HG02885 (cell line): ENCODE measurements around the gene IGSF23.
"Not testable (repeated sequence)": the region's sequence is repeated elsewhere in the genome, so short reads cannot be mapped to it uniquely, and the experiment has no call there.

ENCODE experiments used
- ATAC-seq: cut with Tn5 transposase; IDR thresholded peaks from one replicate; pipeline ENCODE4 v1.9.1; 2021; ENCODE audit warnings: mild to moderate bottlenecking; ENCODE audit not compliant: unreplicated experiment, poor library complexity

IGSF23 gene

DNA sequence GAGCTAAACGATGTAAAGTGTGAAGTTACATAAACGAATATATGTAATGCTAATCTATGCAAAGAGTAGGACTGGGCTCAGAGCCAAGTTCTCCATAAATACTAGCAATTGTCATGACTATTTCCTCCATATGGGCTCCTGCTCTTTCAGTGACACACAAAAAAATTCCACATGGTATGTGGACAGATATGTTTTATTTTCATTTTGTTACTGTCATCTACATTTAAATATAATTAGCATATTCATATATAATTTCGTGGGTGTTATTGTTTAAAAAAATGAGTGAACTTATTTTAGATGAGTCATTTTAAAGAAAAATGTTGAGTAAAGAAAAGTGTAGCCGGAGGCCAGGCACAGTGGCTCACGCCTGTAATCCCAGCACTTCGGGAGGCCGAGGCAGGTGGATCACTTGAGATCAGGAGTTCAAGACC is 5.0 kb upstream of the IGSF23 start:
- no peak for ATAC-seq

GRCh38 chr19:44609219-44609618 is 4.1 kb upstream of the IGSF23 start:
- ATAC-seq = no peak

GRCh38 chr19:44610497-44610896 is 2.9 kb upstream of the IGSF23 start:
- not testable (repeated sequence) for ATAC-seq

- ATAC-seq = no peak
Observed at GRCh38 chr19:44611812-44612295, 1.5 kb upstream of the IGSF23 start.

- ATAC-seq = no peak
Observed at GRCh38 chr19:44614313-44614712, 950 bp downstream of the IGSF23 start.

GRCh38 chr19:44615863-44616247 is 2.5 kb downstream of the IGSF23 start:
- no peak for ATAC-seq

DNA sequence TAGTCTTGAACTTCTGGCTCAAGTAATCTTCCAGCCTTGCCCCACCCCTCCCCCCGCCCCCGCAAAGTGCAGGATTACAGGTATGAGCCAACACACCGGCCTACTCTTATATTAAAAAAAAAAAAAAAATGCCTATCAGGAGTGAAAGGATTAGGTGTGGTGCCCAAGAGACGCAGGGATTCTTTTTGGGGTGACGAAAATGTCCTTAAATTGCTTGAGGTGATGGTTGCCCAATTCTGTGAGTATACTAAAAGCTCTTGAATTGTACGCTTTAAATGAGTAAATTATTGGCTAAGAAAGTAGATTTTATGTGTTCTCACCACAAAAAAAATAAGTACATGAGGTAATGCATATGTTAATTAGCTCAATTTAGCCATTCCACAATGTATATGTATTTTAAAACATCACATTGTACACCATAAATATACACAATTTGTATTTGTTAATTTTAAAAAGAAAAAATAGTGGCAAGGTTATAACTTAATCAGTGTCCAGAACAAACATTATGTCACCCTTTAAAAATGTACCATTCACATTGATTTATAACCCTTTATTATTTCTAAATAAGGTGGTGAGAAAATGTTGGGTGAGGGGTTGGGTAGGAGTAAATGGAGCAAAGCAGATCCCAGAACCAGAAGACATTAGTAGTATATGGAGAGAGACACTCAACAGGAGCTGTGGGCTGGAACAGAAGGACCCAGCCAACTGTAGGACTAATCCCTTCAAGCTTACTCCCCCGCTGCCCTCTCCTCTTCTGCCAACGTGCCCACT is 3.9 kb downstream of the IGSF23 start:
- ATAC-seq = no peak

GRCh38 chr19:44618640-44619357 is 5.4 kb downstream of the IGSF23 start:
- no peak for ATAC-seq

DNA sequence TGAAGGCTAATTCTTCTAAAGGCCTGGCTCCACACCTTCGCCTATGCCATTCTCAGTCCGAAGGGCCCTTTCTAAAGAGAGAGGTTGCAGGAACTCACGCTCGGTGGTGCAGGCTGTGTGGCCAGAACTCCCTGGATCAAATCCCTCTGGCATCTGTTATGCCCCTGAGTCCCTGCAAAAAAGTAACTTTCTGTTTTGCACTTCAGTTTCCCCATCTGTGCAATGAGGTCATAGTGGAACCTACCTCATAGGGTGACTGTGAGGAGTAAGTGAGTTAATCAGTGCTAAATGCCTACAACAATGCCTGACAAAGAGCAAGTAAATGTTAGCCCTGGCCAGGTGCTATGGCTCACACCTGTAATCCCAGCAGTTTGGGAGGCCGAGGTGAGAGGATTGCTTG is 7.3 kb downstream of the IGSF23 start:
- ATAC-seq = no peak

DNA sequence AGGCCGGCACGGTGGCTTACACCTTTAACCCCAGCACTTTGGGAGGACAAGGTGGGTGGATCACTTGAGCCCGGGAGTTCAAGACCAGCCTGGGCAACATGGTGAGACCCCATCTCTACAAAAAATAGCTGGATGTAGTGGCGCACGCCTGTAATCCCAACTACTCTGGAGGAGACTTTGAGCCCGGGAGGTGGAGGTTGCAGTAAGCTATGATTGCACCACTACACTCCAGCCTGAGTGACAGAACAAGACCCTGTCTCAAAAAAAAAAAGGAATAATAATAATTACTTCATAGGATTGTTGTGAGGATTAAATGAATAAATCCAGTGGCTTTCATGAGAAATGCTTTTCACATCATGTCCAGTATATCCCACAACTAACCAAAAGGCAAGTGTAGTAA is 8.0 kb downstream of the IGSF23 start:
- ATAC-seq = no peak

GRCh38 chr19:44623080-44623479 is 9.7 kb downstream of the IGSF23 start:
- no peak for ATAC-seq

- no peak for ATAC-seq
Observed at GRCh38 chr19:44623626-44624025, 10.3 kb downstream of the IGSF23 start.

GRCh38 chr19:44624840-44625354 is 11.5 kb downstream of the IGSF23 start:
- ATAC-seq = no peak

GRCh38 chr19:44625637-44626036 is 12.3 kb downstream of the IGSF23 start:
- not testable (repeated sequence) for ATAC-seq

DNA sequence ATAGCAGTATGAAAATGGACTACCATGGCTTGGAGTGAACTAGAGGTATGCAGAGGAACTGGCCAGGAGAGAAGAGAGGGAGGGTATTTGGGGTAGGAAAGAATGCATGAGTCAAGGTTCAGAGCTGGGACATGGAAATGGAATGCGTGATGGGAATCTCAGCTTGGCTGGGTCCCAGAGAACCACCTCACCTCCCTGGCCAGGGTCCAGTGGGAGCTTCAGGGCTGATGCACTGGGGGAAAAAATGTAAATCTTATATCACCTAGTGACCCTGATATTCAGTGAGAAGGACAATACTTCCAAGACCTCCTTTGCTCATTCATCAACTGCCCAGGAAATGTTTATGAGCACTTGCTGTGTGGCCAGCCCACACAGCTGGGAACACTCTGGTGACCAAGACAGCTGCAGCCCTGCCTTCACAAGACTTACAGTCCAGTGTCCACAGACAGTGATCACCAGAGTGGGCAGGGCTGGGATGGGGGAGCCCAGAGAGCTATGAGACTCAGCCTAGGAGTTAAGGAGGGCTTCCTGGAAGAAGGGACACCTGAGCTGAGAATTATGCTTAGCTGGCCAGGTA is 12.8 kb downstream of the IGSF23 start:
- ATAC-seq = no peak

DNA sequence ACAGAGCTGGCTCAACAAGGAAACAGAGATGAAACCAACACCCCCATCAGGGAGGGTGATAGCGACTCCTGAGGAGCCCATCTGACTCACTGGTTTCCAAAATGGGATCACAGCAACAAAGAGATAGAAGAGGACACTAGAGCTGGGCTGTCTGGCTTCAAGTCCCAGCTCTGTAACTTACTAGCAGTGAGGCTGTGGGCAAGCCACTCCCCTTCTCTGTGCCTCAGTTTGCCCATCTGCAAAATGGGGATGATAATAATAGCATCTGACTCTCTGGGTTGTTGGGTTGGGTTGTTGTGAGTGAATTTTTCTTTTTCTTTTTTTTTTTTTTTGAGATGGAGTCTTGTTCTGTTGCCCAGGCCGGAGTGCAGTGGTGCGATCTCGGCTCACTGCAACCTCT is 14.3 kb downstream of the IGSF23 start:
- no peak for ATAC-seq

DNA sequence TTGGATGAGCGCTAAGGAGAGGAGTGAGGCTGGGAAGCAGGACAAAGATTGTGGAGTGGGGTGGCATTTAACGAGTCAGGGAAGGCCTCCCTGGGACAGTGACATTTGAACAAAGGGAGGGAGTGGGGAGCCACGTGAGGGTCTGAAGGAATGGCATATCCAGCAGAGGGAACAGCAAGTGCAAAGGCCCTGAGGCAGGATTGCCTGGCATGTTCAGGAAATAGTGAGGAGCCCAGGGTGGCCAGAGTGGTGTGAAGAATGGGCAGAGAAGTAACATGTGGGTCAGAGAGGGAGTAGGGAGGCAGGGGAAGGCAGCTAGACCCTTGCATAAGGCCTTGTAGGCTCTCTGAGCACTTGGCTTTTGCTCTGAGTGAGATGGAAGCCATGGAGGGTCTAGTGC is 15.4 kb downstream of the IGSF23 start:
- ATAC-seq = no peak

GRCh38 chr19:44631611-44632010 is 18.2 kb downstream of the IGSF23 start:
- not testable (repeated sequence) for ATAC-seq

DNA sequence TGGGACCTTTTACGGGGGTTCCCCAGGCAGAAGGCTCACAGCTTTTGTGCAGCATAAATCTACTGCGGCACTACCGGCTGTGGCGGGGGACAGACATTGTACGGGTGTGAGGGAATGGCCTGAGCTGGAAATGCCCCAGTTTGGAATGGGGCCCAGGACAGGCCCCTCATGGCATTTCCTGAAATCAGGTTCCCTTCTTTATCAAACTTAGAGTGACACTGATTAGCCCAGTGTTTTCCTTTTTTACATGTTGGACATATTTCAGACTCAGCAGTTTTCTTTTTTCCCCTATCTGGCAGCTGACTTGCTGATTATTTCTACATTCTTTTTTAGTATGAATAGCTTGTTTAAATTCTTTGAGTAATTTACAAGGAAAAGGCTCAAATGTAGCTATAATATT is 20.7 kb downstream of the IGSF23 start:
- ATAC-seq = not testable (repeated sequence)

- ATAC-seq = no peak
Observed at GRCh38 chr19:44634785-44635184, 21.4 kb downstream of the IGSF23 start.
